GM12878 (cell line): ENCODE data around the gene AMPD3. TPM values are rescaled to one million over a fixed set of nuclear protein-coding genes. Genes with fewer than 3 reads are reported as not detected.

Experiments
- ATAC-seq: fragments of 200-7000 bp; cut with Tn5 transposase; 3 replicates; pipeline ENCODE4 v1.9.1; 2020; ENCODE audit warnings: mild to moderate bottlenecking, moderate library complexity
- BruUV-seq: library from RNA; stranded (reverse); fragments of 400-500 nt; replicated peaks from 2 replicates; lab custom pipeline; 2021; lab: Mats Ljungman, UMichigan
- CTCF ChIA-PET: fragments of 300-600 bp; sonication (Branson Sonifier 250); formaldehyde crosslinking; extraction: SDS; loops from one replicate; lab custom pipeline; 2021; ENCODE audit warnings: inconsistent platforms; lab: Yijun Ruan, JAX
- POLR2A ChIA-PET: fragments of 350-600 bp; formaldehyde crosslinking; extraction: SDS; loops from one replicate; lab custom pipeline; 2021; ENCODE audit warnings: inconsistent platforms; lab: Charles Lee
- RAD21 ChIA-PET: fragments of 300-600 bp; sonication (Branson Sonifier 250); formaldehyde crosslinking; loops from one replicate; lab custom pipeline; 2023; ENCODE audit warnings: antibody characterized with exemption; ENCODE audit not compliant: unreplicated experiment; lab: Charles Lee
- SMC1A ChIA-PET: fragments of 300-600 bp; sonication (Branson Sonifier 250); formaldehyde crosslinking; loops from one replicate; lab custom pipeline; 2023; ENCODE audit not compliant: unreplicated experiment, uncharacterized antibody; lab: Charles Lee
- DNase-seq: peaks from one replicate; pipeline ENCODE4 v3.0.0-alpha.2; 2011; ENCODE audit warnings: low read depth, low spot score
- FAIRE-seq: peaks from 3 replicates; lab custom pipeline; 2011; peaks lifted over from hg19 to GRCh38; lab: Jason Lieb, UNC
- H2AFZ ChIP-seq: 2 replicates; pipeline ENCODE4 v1.6.0; 2011; ENCODE audit warnings: low read depth, low read length, control low read depth; ENCODE audit not compliant: control insufficient read depth
- H3K27ac ChIP-seq: 2 replicates; pipeline ENCODE4 v1.5.1; 2011; ENCODE audit warnings: control low read depth; ENCODE audit not compliant: control insufficient read depth, insufficient read depth
- H3K27me3 ChIP-seq, 2 experiments: replicated peaks in 1 of 2; 2 replicates each; pipeline versions ENCODE4 v1.6.0 to v1.6.1; 2011; ENCODE audit warnings: low read length in 1 of 2; ENCODE audit not compliant: control insufficient read depth in 2 of 2, insufficient read depth in 2 of 2
- H3K36me3 ChIP-seq, 2 experiments: 2 replicates each; pipeline ENCODE4 v1.5.1; 2011; ENCODE audit warnings: low read length in 1 of 2; ENCODE audit not compliant: control insufficient read depth in 2 of 2, insufficient read depth in 2 of 2
- H3K4me1 ChIP-seq: 2 replicates; pipeline ENCODE4 v1.6.1; 2011; ENCODE audit warnings: mild to moderate bottlenecking, low read length, moderate library complexity, mixed read lengths; ENCODE audit not compliant: control insufficient read depth, insufficient read depth
- H3K4me2 ChIP-seq: 2 replicates; pipeline ENCODE4 v1.6.0; 2011; ENCODE audit warnings: control low read depth; ENCODE audit not compliant: control insufficient read depth, insufficient read depth
- H3K4me3 ChIP-seq: fragments of 200-600 bp; sonication (generic); 2 replicates; pipeline ENCODE4 v1.5.1; 2016
- H3K79me2 ChIP-seq: 2 replicates; pipeline ENCODE4 v1.6.0; 2011; ENCODE audit warnings: low read length; ENCODE audit not compliant: control insufficient read depth, insufficient read depth
- H3K9ac ChIP-seq: 2 replicates; pipeline ENCODE4 v1.8.0; 2011; ENCODE audit warnings: low read length, control low read depth, mixed read lengths; ENCODE audit not compliant: control insufficient read depth, insufficient read depth
- H3K9me3 ChIP-seq: replicated peaks from 3 replicates; pipeline ENCODE4 v1.5.1; 2011; ENCODE audit warnings: mild to moderate bottlenecking, low read length; ENCODE audit not compliant: control insufficient read depth, insufficient read depth
- H4K20me1 ChIP-seq: 2 replicates; pipeline ENCODE4 v1.6.0; 2011; ENCODE audit not compliant: control insufficient read depth, insufficient read depth
- DPF2 ChIP-seq: fragments of 450-650 bp; IDR thresholded peaks from 2 replicates; pipeline ENCODE4 v1.6.1; 2017; ENCODE audit warnings: mild to moderate bottlenecking
- E2F4 ChIP-seq: IDR thresholded peaks from 2 replicates; pipeline ENCODE4 v1.6.1; 2012; ENCODE audit warnings: low read depth, low read length, improper control_type of control experiment
- E2F8 ChIP-seq: fragments of 450-650 bp; IDR thresholded peaks from 2 replicates; pipeline ENCODE4 v1.6.1; 2018; ENCODE audit warnings: mild to moderate bottlenecking, low read depth, moderate library complexity; ENCODE audit not compliant: partially characterized antibody
- ETV6 ChIP-seq, 2 experiments: fragments of 450-650 bp in 1 of 2; IDR thresholded peaks in 1 of 2; conservative IDR thresholded peaks in 1 of 2; 2 replicates each; pipeline ENCODE4 v1.6.1; 2014; ENCODE audit warnings: antibody characterized with exemption in 1 of 2, borderline replicate concordance in 1 of 2, low read depth in 1 of 2, mild to moderate bottlenecking in 1 of 2, moderate library complexity in 1 of 2
- KLF5 ChIP-seq: fragments of 450-650 bp; IDR thresholded peaks from 2 replicates; pipeline ENCODE4 v1.6.1; 2014; ENCODE audit warnings: mild to moderate bottlenecking; ENCODE audit not compliant: partially characterized antibody
- MEF2B ChIP-seq: fragments of 450-650 bp; IDR thresholded peaks from 2 replicates; pipeline ENCODE4 v1.6.1; 2018; ENCODE audit warnings: mild to moderate bottlenecking, moderate library complexity; ENCODE audit not compliant: partially characterized antibody, poor library complexity, severe bottlenecking
- MTA2 ChIP-seq: fragments of 450-650 bp; IDR thresholded peaks from 2 replicates; pipeline ENCODE4 v1.6.1; 2016; ENCODE audit warnings: low read depth, mild to moderate bottlenecking, moderate library complexity
- MYC ChIP-seq: IDR thresholded peaks from 2 replicates; pipeline ENCODE4 v1.6.1; 2011; ENCODE audit warnings: mild to moderate bottlenecking, low read length, moderate library complexity, inconsistent platforms; ENCODE audit not compliant: insufficient read depth, insufficient replicate concordance, insufficient read length, severe bottlenecking
- PAX5 ChIP-seq: IDR thresholded peaks from 2 replicates; pipeline ENCODE4 v1.6.1; 2011; ENCODE audit warnings: low read depth, low read length, borderline replicate concordance
- SREBF1 ChIP-seq: IDR thresholded peaks from 2 replicates; pipeline ENCODE4 v1.6.1; 2012; ENCODE audit warnings: mild to moderate bottlenecking, low read length
- SUZ12 ChIP-seq: fragments of 200-600 bp; sonication (generic); IDR thresholded peaks from one replicate; pipeline ENCODE4 v1.6.1; 2018; ENCODE audit warnings: antibody characterized with exemption, mild to moderate bottlenecking; ENCODE audit not compliant: unreplicated experiment
- TCF3 ChIP-seq: IDR thresholded peaks from 2 replicates; pipeline ENCODE4 v1.6.1; 2012; ENCODE audit warnings: low read depth, mild to moderate bottlenecking, low read length, borderline replicate concordance; ENCODE audit not compliant: insufficient read depth
- ZNF217 ChIP-seq: fragments of 450-650 bp; IDR thresholded peaks from 2 replicates; pipeline ENCODE4 v1.6.1; 2017; ENCODE audit warnings: antibody characterized with exemption, mild to moderate bottlenecking
- WGBS: methylation state at CpG from one replicate; pipeline ENCODE4 v1.1.6; 2016; ENCODE audit warnings: low lambda C conversion rate; ENCODE audit not compliant: insufficient replicate concordance, insufficient coverage; ENCODE audit errors: missing lambda C conversion rate; 5-methylcytosine and 5-hydroxymethylcytosine counted together
- in situ Hi-C: fragments of 300-500 bp; cut with MboI; formaldehyde crosslinking; loops from 9 replicates; pipeline ENCODE4 v1.14.3; 2018; ENCODE audit warnings: mixed read lengths
- intact Hi-C: fragments of 100-400 bp; cut with micrococcal nuclease; formaldehyde crosslinking; loops from one replicate; pipeline ENCODE4 v1.14.2; 2022; ENCODE audit not compliant: unreplicated experiment
- polyA plus RNA-seq, 11 experiments: library from polyadenylated mRNA; depleted of rRNA in 4 of 11; unstranded in 6 of 11; stranded (reverse) in 5 of 11; fragments of >200 nt; fragmentation: Nextera tagmentation in 4 of 11; fragmentation: Illumina TruSeq in 1 of 11; extraction: Ambion mirVana in 4 of 11; extraction: Trizol in 1 of 11; gene quantifications; 1 replicate in 1 of 11; 2 replicates in 10 of 11; pipeline versions ENCODE4 v1.2.1 to v1.2.3, GENCODE V29; 2011 to 2016; ENCODE audit warnings: inconsistent platforms in 2 of 11, missing spikeins in 2 of 11, low read depth in 1 of 11
- total RNA-seq, 4 experiments: library from RNA; depleted of rRNA in 3 of 4; stranded (reverse); fragments of >200 nt in 3 of 4; fragmentation: Illumina TruSeq in 1 of 4; extraction: Trizol in 1 of 4; gene quantifications; 2 replicates each; pipeline versions ENCODE4 v1.2.1 to v1.2.3, GENCODE V29; 2013 to 2021
- TF ChIP-seq, protein P1 (sequence below): fragments of 150-350 bp; IDR thresholded peaks from 2 replicates; pipeline ENCODE4 v1.6.1; 2014; ENCODE audit warnings: mild to moderate bottlenecking, low read depth, low read length

AMPD3 gene
- total and polyA plus RNA-seq, 10 of the 15 experiments (the other 5 are each of a cell fraction or from before 2014, with no cell fraction given), result 5.6 to 28.6 (median 15.9) TPM

- TF ChIP-seq, protein P1, sequence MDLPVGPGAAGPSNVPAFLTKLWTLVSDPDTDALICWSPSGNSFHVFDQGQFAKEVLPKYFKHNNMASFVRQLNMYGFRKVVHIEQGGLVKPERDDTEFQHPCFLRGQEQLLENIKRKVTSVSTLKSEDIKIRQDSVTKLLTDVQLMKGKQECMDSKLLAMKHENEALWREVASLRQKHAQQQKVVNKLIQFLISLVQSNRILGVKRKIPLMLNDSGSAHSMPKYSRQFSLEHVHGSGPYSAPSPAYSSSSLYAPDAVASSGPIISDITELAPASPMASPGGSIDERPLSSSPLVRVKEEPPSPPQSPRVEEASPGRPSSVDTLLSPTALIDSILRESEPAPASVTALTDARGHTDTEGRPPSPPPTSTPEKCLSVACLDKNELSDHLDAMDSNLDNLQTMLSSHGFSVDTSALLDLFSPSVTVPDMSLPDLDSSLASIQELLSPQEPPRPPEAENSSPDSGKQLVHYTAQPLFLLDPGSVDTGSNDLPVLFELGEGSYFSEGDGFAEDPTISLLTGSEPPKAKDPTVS, result no peak
- no peak for TF ChIP-seq MEF2B
- no peak for TF ChIP-seq TCF3
Measured at GRCh38 chr11:10504490-10504889, 49.4 kb downstream of the AMPD3 start (continued).

DNA sequence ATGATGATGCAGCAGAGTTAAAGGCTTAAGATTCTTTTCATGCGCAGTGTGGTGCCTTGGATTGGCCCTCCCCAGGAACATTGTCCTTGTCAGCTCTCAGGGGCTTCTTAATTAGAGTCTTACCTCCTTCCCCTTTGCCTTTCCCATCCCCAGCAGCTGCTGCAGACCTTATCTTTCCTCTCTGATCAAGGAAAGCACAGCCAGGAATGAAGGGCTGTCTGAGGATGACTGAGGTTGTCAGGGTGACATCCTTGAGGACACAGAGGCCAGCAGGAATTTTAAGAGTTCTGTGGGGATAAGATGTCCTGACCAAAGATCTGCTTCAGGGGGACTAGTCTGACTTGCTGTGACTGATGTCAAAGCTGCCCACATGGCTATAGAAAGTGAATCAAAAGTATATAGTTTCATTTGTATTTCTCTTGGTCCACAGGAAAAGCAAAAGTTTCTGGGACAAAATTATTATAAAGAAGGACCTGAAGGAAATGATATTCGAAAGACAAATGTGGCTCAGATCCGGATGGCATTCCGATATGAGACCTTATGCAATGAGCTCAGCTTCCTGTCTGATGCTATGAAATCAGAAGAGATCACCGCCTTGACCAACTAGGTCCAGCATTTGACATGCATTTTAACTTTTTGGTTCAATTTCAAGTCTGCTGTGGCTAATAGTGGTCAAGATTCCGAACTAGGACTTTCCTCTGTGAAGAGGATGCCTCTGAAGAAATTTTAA, 50.4 kb downstream of the AMPD3 start:
- Histone ChIP-seq H3K79me2 (no peaks in the 10 kb centered on the region), H3K4me3 (no peak overlapping the region), H3K36me3 (peaks cover 0 to 4% of the 10 kb centered on the region in 2 experiments; a peak in 3 of 4 replicates), H3K4me1 (no peaks in the 10 kb centered on the region), H3K4me2 (no peak overlapping the region), H4K20me1 (no peaks in the 10 kb centered on the region), H3K9me3 (no peaks in the 10 kb centered on the region), H3K9ac (no peak overlapping the region), H2AFZ (no peak overlapping the region), H3K27ac (no peak overlapping the region), H3K27me3 (no peaks in the 10 kb centered on the region)
- POLR2A ChIA-PET, result no interaction called here
- intact Hi-C loops, result no loop called here
- no TSS peak for BruUV-seq
- SMC1A ChIA-PET, result interaction anchor here (1.4 to 1.6 kb wide), 2 partner anchors 15 to 45 kb away, joined by 3 to 5 read pairs; no protein-coding TSS in a partner anchor
- DNase-seq (no peak), FAIRE-seq (no peak), ATAC-seq (no peak)
- 75% methylated on average over 6 of the region's 6 CpGs for WGBS
- in situ Hi-C loops, result no loop called here
- CTCF ChIA-PET, result no interaction called here
- RAD21 ChIA-PET, result no interaction called here
- TF ChIP-seq E2F4 (no peak), E2F8 (no peak), MYC (no peak), MTA2 (no peak), SREBF1 (no peak), ZNF217 (no peak), PAX5 (no peak), KLF5 (no peak), ETV6 (conservative IDR thresholded peaks at IDR 0.05 in 1 of 2, IDR thresholded peaks at IDR 0.05 in 1 of 2; ENCODE audit: borderline replicate concordance in 1 of 2, low read depth in 1 of 2) (no peak), SUZ12 (no peak), DPF2 (no peak)
